ENCODE measurements around the gene MGME1. TPM values are rescaled to one million over a fixed set of nuclear protein-coding genes. Genes with fewer than 3 reads are reported as not detected.

The MGME1 gene
- total RNA-seq: 38.5 and 40.5 TPM in 2 replicates
- long read RNA-seq, transcript MGME1-203 (5 exons, 2,336 nt): major isoform, 116 of 300 reads
- long read RNA-seq, partial matches to known transcripts: 109 of 300 reads
- long read RNA-seq, other reads (novel, unspliced or antisense): 69 of 300 reads

GRCh38 chr20:17968366-17969277, at the start of gene MGME1, which contains the start of gene SNX5:
TSS of gene MGME1 (plus strand) at chr20:17969018. CDS start at chr20:17969860, 842 bp downstream.
TSS of gene SNX5 (minus strand) at chr20:17968794. CDS start at chr20:17968425, 369 bp downstream.
- Mint-ChIP-seq H3K27me3 (ENCODE audit: unreplicated experiment) (no peaks in the 10 kb centered on the region), H3K36me3 (ENCODE audit: unreplicated experiment) (peaks cover 17% of the 10 kb centered on the region), H3K9me3 (ENCODE audit: unreplicated experiment) (no peaks in the 10 kb centered on the region), H3K27ac (ENCODE audit: unreplicated experiment) (peak within 1 kb of the TSS; percentile 99), H3K4me1 (ENCODE audit: unreplicated experiment) (peaks cover 69% of the 10 kb centered on the region), H3K4me3 (ENCODE audit: unreplicated experiment) (peak within 1 kb of the TSS; percentile 81)
- DNase-seq (ENCODE audit: extremely low spot score, unreplicated experiment): peak; percentile 99
- TF ChIP-seq CTCF (IDR thresholded peaks at IDR 0.05): no peak

- no peak for TF ChIP-seq CTCF (IDR thresholded peaks at IDR 0.05)
- Mint-ChIP-seq H3K4me3 (ENCODE audit: unreplicated experiment) (no peak overlapping the region), H3K36me3 (ENCODE audit: unreplicated experiment) (peaks cover 3% of the 10 kb centered on the region), H3K27me3 (ENCODE audit: unreplicated experiment) (peaks cover 3% of the 10 kb centered on the region), H3K4me1 (ENCODE audit: unreplicated experiment) (peaks cover 4% of the 10 kb centered on the region), H3K9me3 (ENCODE audit: unreplicated experiment) (no peaks in the 10 kb centered on the region), H3K27ac (ENCODE audit: unreplicated experiment) (no peak overlapping the region)
- no peak for DNase-seq (ENCODE audit: extremely low spot score, unreplicated experiment)
Measured at GRCh38 chr20:17919149-17919548, 49.7 kb upstream of the MGME1 start.

GRCh38 chr20:17921774-17922173, 47.0 kb upstream of the MGME1 start:
- H3K9me3 Mint-ChIP-seq (ENCODE audit: unreplicated experiment): no peaks in the 10 kb centered on the region
- no peak for TF ChIP-seq CTCF (IDR thresholded peaks at IDR 0.05)
- DNase-seq (ENCODE audit: extremely low spot score, unreplicated experiment): no peak
- H3K4me3 Mint-ChIP-seq (ENCODE audit: unreplicated experiment): no peak overlapping the region
- peaks cover 3% of the 10 kb centered on the region for H3K27me3 Mint-ChIP-seq (ENCODE audit: unreplicated experiment)
- peaks cover 12% of the 10 kb centered on the region for H3K4me1 Mint-ChIP-seq (ENCODE audit: unreplicated experiment)
- no peak overlapping the region for H3K27ac Mint-ChIP-seq (ENCODE audit: unreplicated experiment)
- H3K36me3 Mint-ChIP-seq (ENCODE audit: unreplicated experiment): peaks cover 3% of the 10 kb centered on the region

- Mint-ChIP-seq H3K27me3 (ENCODE audit: unreplicated experiment) (peaks cover 3% of the 10 kb centered on the region), H3K36me3 (ENCODE audit: unreplicated experiment) (peaks cover 3% of the 10 kb centered on the region), H3K4me3 (ENCODE audit: unreplicated experiment) (no peak overlapping the region), H3K4me1 (ENCODE audit: unreplicated experiment) (peaks cover 35% of the 10 kb centered on the region), H3K9me3 (ENCODE audit: unreplicated experiment) (no peaks in the 10 kb centered on the region), H3K27ac (ENCODE audit: unreplicated experiment) (no peak overlapping the region)
- no peak for TF ChIP-seq CTCF (IDR thresholded peaks at IDR 0.05)
- no peak for DNase-seq (ENCODE audit: extremely low spot score, unreplicated experiment)
Measured at GRCh38 chr20:17925141-17925939, 43.5 kb upstream of the MGME1 start.
